Neural cell (in vitro differentiated cells): ENCODE data around the gene DNAJC11. TPM values are rescaled to one million over a fixed set of nuclear protein-coding genes. Genes with fewer than 3 reads are reported as not detected.

Experiments
- H2AFZ ChIP-seq: fragments of 200-600, 300-800 bp; sonication (generic), shearing (Covaris generic); 2 replicates; pipeline ENCODE4 v1.6.0; 2014; ENCODE audit warnings: low read depth, mild to moderate bottlenecking, antibody characterized with exemption, low read length, moderate library complexity
- H3F3A ChIP-seq: fragments of 200-600 bp; shearing (Covaris generic); 2 replicates; pipeline ENCODE4 v1.6.1; 2016; ENCODE audit warnings: mild to moderate bottlenecking, moderate library complexity, mixed read lengths, antibody characterized with exemption, low read length; ENCODE audit not compliant: insufficient read depth, poor library complexity, severe bottlenecking
- H3K27ac ChIP-seq: fragments of 200-600, 300-800 bp; sonication (generic), shearing (Covaris generic); 2 replicates; pipeline ENCODE4 v1.5.1; 2014; ENCODE audit warnings: mild to moderate bottlenecking, low read length, moderate library complexity
- H3K27me3 ChIP-seq: fragments of 300-800, 200-600 bp; sonication (generic), shearing (Covaris generic); 2 replicates; pipeline ENCODE4 v1.6.0; 2014; ENCODE audit warnings: mild to moderate bottlenecking, low read depth, low read length, moderate library complexity; ENCODE audit not compliant: insufficient read depth
- H3K36me3 ChIP-seq: fragments of 300-800, 200-600 bp; sonication (generic), shearing (Covaris generic); 2 replicates; pipeline ENCODE4 v1.5.1; 2014; ENCODE audit warnings: mild to moderate bottlenecking, antibody characterized with exemption, low read length, moderate library complexity; ENCODE audit not compliant: insufficient read depth
- H3K4me2 ChIP-seq: fragments of 300-800, 200-600 bp; sonication (generic), shearing (Covaris generic); 2 replicates; pipeline ENCODE4 v1.6.0; 2014; ENCODE audit warnings: mild to moderate bottlenecking, low read length
- H3K4me3 ChIP-seq: fragments of 300-800, 200-600 bp; sonication (generic), shearing (Covaris generic); 2 replicates; pipeline ENCODE4 v1.5.1; 2014; ENCODE audit warnings: mild to moderate bottlenecking, low read length, moderate library complexity
- H3K79me2 ChIP-seq: fragments of 200-600 bp; shearing (Covaris generic); replicated peaks from 2 replicates; pipeline ENCODE4 v1.6.0; 2014; ENCODE audit warnings: mild to moderate bottlenecking, low read length, moderate library complexity; ENCODE audit not compliant: insufficient read depth
- H3K9ac ChIP-seq: fragments of 300-800, 200-600 bp; sonication (generic), shearing (Covaris generic); 2 replicates; pipeline ENCODE4 v1.6.1; 2016; ENCODE audit warnings: mild to moderate bottlenecking, low read length, mixed read lengths
- H3K9me2 ChIP-seq: fragments of 200-600 bp; shearing (Covaris generic); 2 replicates; pipeline ENCODE4 v1.6.1; 2016; ENCODE audit warnings: mild to moderate bottlenecking, low read length, mixed read lengths; ENCODE audit not compliant: insufficient read depth
- H3K9me3 ChIP-seq: fragments of 200-600, 300-800 bp; sonication (generic), shearing (Covaris generic); 2 replicates; pipeline ENCODE4 v1.6.1; 2016; ENCODE audit warnings: mild to moderate bottlenecking, mixed run types, low read length, moderate library complexity, mixed read lengths
- H4K20me1 ChIP-seq: fragments of 200-600 bp; shearing (Covaris generic); 2 replicates; pipeline ENCODE4 v1.6.1; 2016; ENCODE audit warnings: mild to moderate bottlenecking, mixed run types; ENCODE audit not compliant: insufficient read depth
- EP300 ChIP-seq: fragments of 450-650 bp; conservative IDR thresholded peaks from 2 replicates; pipeline ENCODE4 v1.6.1; 2014; ENCODE audit warnings: antibody characterized with exemption, mild to moderate bottlenecking, moderate library complexity; ENCODE audit not compliant: poor library complexity, severe bottlenecking
- EZH2 ChIP-seq: fragments of 200-600, 300-800 bp; shearing (Covaris generic), sonication (generic); IDR thresholded peaks from 2 replicates; pipeline ENCODE4 v1.6.1; 2014; ENCODE audit warnings: antibody characterized with exemption, low read length, borderline replicate concordance, mild to moderate bottlenecking; ENCODE audit not compliant: insufficient read depth, poor library complexity, severe bottlenecking
- MXI1 ChIP-seq: fragments of 450-650 bp; conservative IDR thresholded peaks from 2 replicates; pipeline ENCODE4 v1.6.1; 2014; ENCODE audit warnings: antibody characterized with exemption, mild to moderate bottlenecking; ENCODE audit not compliant: poor library complexity, severe bottlenecking
- POLR2AphosphoS5 ChIP-seq: IDR thresholded peaks from 2 replicates; pipeline ENCODE4 v1.6.1; 2012
- RAD21 ChIP-seq: fragments of 450-650 bp; conservative IDR thresholded peaks from 2 replicates; pipeline ENCODE4 v1.6.1; 2014; ENCODE audit warnings: antibody characterized with exemption, mild to moderate bottlenecking, moderate library complexity
- SMC3 ChIP-seq: fragments of 450-650 bp; conservative IDR thresholded peaks from 2 replicates; pipeline ENCODE4 v1.6.1; 2014; ENCODE audit warnings: antibody characterized with exemption, mild to moderate bottlenecking, moderate library complexity; ENCODE audit not compliant: poor library complexity
- TAF1 ChIP-seq: IDR thresholded peaks from 2 replicates; pipeline ENCODE4 v1.6.1; 2012; ENCODE audit warnings: low read depth
- polyA plus RNA-seq: library from polyadenylated mRNA; depleted of rRNA; stranded (reverse); fragments of >200 nt; gene quantifications from 2 replicates; pipeline ENCODE4 v1.2.3, GENCODE V29; 2014
- TF ChIP-seq, protein P1 (sequence below): fragments of 450-650 bp; IDR thresholded peaks from 2 replicates; pipeline ENCODE4 v1.5.1; 2014; ENCODE audit warnings: antibody characterized with exemption, mild to moderate bottlenecking, moderate library complexity; ENCODE audit not compliant: poor library complexity, severe bottlenecking
- TF ChIP-seq, protein P2 (sequence below): IDR thresholded peaks from 2 replicates; pipeline ENCODE4 v1.6.1; 2012; ENCODE audit warnings: borderline replicate concordance

Gene DNAJC11
- polyA plus RNA-seq, 1 donor from 2014 or later: 28.6 TPM

DNA sequence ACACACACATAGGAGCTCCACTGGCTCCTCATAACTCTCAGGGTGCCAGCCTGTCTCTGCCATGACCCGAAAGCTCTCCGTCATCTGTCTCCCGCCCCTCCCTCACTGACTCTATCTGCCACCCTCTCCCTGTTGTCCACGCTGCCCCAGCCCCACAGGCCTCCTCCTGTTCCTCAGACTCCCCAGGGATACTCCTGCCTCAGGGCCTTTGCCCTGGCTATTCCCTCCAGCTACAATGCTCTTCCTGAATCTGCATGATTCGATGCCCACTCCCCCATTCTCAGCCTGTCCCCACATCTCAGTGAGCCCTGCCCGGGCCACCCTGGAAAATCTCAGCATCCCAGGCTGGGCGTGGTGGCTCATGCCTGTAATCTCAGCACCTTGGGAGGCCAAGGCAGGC lies 24.6 kb upstream of the DNAJC11 start:
- no peak overlapping the region for H3K4me3 ChIP-seq
- no peaks in the 10 kb centered on the region for H3K36me3 ChIP-seq
- H2AFZ ChIP-seq: no peak overlapping the region
- H4K20me1 ChIP-seq: no peaks in the 10 kb centered on the region
- no peaks in the 10 kb centered on the region for H3K79me2 ChIP-seq
- H3K9ac ChIP-seq: no peak overlapping the region
- H3K9me3 ChIP-seq: no peaks in the 10 kb centered on the region
- TF ChIP-seq, protein P1, sequence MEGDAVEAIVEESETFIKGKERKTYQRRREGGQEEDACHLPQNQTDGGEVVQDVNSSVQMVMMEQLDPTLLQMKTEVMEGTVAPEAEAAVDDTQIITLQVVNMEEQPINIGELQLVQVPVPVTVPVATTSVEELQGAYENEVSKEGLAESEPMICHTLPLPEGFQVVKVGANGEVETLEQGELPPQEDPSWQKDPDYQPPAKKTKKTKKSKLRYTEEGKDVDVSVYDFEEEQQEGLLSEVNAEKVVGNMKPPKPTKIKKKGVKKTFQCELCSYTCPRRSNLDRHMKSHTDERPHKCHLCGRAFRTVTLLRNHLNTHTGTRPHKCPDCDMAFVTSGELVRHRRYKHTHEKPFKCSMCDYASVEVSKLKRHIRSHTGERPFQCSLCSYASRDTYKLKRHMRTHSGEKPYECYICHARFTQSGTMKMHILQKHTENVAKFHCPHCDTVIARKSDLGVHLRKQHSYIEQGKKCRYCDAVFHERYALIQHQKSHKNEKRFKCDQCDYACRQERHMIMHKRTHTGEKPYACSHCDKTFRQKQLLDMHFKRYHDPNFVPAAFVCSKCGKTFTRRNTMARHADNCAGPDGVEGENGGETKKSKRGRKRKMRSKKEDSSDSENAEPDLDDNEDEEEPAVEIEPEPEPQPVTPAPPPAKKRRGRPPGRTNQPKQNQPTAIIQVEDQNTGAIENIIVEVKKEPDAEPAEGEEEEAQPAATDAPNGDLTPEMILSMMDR: no peak
- no peaks in the 10 kb centered on the region for H3K27me3 ChIP-seq
- H3K9me2 ChIP-seq: no peaks in the 10 kb centered on the region
- H3F3A ChIP-seq: no peaks in the 10 kb centered on the region
- H3K4me2 ChIP-seq: no peak overlapping the region
- no peak overlapping the region for H3K27ac ChIP-seq

DNA sequence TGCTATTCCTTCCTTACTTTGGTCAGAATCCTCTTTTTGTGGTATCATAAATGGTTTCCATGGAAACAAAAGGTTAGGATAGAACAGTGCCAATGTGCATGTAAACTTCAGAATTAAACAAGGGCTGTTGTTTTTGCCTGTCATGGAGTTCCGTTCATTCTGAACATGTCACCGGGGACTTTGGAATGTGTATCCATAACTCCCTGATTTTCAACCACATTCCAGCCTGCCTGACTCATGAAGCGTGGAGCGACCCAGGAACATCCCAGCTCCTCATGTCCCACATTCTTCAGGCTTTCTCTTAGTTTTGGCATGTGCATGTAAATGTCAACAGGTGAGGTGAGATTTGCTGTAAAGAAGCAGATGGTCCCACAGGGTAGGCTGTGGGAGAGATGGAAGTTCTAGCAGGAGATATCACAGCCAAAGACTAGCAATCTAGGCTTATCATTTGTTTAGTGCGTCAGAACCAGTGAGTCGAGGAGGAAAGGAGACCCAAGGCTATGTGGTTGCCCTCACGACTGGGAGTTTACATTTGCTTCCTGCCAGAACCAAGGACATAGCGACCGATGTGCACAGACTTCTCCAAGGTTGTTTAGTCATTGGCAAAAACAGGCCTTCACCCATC lies 23.0 kb upstream of the DNAJC11 start:
- Histone ChIP-seq H3K79me2 (no peaks in the 10 kb centered on the region), H4K20me1 (no peaks in the 10 kb centered on the region), H3K36me3 (no peaks in the 10 kb centered on the region), H3K9ac (no peak overlapping the region), H3F3A (no peaks in the 10 kb centered on the region), H3K9me3 (no peaks in the 10 kb centered on the region), H3K27me3 (no peaks in the 10 kb centered on the region), H3K9me2 (no peaks in the 10 kb centered on the region), H3K4me3 (no peak overlapping the region), H2AFZ (no peak overlapping the region), H3K4me2 (no peak overlapping the region), H3K27ac (no peak overlapping the region)
- TF ChIP-seq TAF1 (no peak), EP300 (no peak), POLR2AphosphoS5 (no peak), EZH2 (no peak), SMC3 (no peak), RAD21 (no peak), MXI1 (no peak)
- TF ChIP-seq, protein P2, sequence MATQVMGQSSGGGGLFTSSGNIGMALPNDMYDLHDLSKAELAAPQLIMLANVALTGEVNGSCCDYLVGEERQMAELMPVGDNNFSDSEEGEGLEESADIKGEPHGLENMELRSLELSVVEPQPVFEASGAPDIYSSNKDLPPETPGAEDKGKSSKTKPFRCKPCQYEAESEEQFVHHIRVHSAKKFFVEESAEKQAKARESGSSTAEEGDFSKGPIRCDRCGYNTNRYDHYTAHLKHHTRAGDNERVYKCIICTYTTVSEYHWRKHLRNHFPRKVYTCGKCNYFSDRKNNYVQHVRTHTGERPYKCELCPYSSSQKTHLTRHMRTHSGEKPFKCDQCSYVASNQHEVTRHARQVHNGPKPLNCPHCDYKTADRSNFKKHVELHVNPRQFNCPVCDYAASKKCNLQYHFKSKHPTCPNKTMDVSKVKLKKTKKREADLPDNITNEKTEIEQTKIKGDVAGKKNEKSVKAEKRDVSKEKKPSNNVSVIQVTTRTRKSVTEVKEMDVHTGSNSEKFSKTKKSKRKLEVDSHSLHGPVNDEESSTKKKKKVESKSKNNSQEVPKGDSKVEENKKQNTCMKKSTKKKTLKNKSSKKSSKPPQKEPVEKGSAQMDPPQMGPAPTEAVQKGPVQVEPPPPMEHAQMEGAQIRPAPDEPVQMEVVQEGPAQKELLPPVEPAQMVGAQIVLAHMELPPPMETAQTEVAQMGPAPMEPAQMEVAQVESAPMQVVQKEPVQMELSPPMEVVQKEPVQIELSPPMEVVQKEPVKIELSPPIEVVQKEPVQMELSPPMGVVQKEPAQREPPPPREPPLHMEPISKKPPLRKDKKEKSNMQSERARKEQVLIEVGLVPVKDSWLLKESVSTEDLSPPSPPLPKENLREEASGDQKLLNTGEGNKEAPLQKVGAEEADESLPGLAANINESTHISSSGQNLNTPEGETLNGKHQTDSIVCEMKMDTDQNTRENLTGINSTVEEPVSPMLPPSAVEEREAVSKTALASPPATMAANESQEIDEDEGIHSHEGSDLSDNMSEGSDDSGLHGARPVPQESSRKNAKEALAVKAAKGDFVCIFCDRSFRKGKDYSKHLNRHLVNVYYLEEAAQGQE: no peak
- TF ChIP-seq, protein P1: no peak
